HG03432 (cell line): Measurements from ENCODE around the gene AKAP17A.

Experiments
- ATAC-seq: cut with Tn5 transposase; IDR thresholded peaks from one replicate; pipeline ENCODE4 v1.9.1; 2021; ENCODE audit warnings: mild to moderate bottlenecking, moderate library complexity; ENCODE audit not compliant: unreplicated experiment

AKAP17A gene

GRCh38 chrX:1582686-1583437 is 8.5 kb upstream of the AKAP17A start:
- peak; percentile 81 for ATAC-seq

GRCh38 chrX:1584237-1585011 is 7.0 kb upstream of the AKAP17A start:
- no peak for ATAC-seq

GRCh38 chrX:1587161-1587560 is 4.2 kb upstream of the AKAP17A start:
- no peak for ATAC-seq

- no peak for ATAC-seq
These were observed 1.9 kb upstream of the AKAP17A start for GRCh38 chrX:1589356-1590130.

- peak; percentile 4 for ATAC-seq
These were observed 562 bp downstream of the AKAP17A start for GRCh38 chrX:1591863-1592469.

- ATAC-seq = peak; percentile 38
These were observed 1.2 kb downstream of the AKAP17A start for GRCh38 chrX:1592470-1593142.

- no peak for ATAC-seq
These were observed 2.2 kb downstream of the AKAP17A start for GRCh38 chrX:1593286-1594271.

GRCh38 chrX:1595711-1596060 is 4.3 kb downstream of the AKAP17A start:
- ATAC-seq = no peak

GRCh38 chrX:1596676-1597344 is 5.4 kb downstream of the AKAP17A start:
- no peak for ATAC-seq

- ATAC-seq = no peak
These were observed 6.1 kb downstream of the AKAP17A start for GRCh38 chrX:1597345-1598020.

GRCh38 chrX:1598021-1598875 is 6.8 kb downstream of the AKAP17A start:
- no peak for ATAC-seq

GRCh38 chrX:1598876-1599790 is 7.7 kb downstream of the AKAP17A start:
- ATAC-seq = no peak

- no peak for ATAC-seq
These were observed 8.5 kb downstream of the AKAP17A start for GRCh38 chrX:1599791-1600405.

GRCh38 chrX:1600406-1601050 is 9.1 kb downstream of the AKAP17A start:
- no peak for ATAC-seq

- no peak for ATAC-seq
These were observed 9.8 kb downstream of the AKAP17A start for GRCh38 chrX:1601051-1601767.
